ENCODE results near the gene TRPM5. TPM values are rescaled to one million over a fixed set of nuclear protein-coding genes. Genes with fewer than 3 reads are reported as not detected.

The TRPM5 gene
- total and polyA plus RNA-seq, 2 of the 8 experiments (the other 6 are each of a cell fraction or from before 2014, with no cell fraction given) = 0.02 TPM; not detected in 1

DNA sequence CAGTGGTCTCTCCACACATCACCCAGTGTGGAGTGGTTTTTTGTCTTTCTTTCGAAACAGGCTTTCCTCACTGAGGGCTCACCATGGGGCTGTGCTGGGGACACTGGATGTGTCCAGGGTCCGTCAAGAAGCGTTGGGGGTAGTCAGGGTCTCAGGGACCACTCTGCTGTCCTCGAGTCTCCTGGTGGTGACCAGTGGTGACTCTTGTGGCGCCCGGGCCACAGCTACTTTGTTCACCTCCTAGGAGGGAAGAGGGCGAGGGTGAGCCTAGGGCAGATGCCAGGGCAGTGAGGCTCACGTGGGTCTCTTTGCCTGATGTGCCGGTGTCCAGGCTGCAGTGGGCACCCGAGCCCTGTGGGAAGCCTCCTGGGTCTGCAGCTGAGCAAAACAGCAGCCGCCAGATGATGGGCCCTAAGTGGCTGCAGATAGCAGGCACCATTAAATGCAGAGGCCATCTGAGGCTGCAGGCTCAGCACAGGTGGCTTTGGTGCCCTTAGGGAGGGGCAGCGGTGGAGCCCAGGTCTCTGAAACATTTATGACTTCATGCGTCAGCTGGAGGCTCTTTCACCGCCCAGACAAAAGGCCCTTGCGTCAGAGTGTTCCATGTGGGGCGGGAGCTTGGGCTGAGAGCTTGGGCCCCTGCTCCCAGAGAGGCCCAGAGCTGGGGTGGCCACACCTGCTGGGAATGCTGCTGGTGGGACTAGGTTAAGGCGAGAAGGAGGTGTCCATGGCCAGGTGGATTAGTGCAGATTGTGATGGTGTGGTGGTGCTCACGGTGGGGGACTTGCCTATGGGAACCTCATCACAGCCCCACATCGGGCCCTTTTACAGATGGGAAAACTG, 30.0 kb upstream of the TRPM5 start:
- CTCF ChIA-PET (ENCODE audit: partially characterized antibody) = interaction anchor here (1.1 to 1.9 kb wide), 5 partner anchors 21 to 414 kb away, joined by 3 to 15 read pairs (median 4); no protein-coding TSS in a partner anchor
- no peak overlapping the region for H4K91ac ChIP-seq (replicated peaks; ENCODE audit: insufficient read length, low read length)
- H3K23ac ChIP-seq (ENCODE audit: insufficient read length) = no peak overlapping the region
- H3K4me1 ChIP-seq (replicated peaks in 1 of 4; ENCODE audit: control insufficient read depth in 3 of 4, insufficient read depth in 4 of 4, low read length in 3 of 4) = no peaks in the 10 kb centered on the region
- H2BK5ac ChIP-seq (ENCODE audit: low read depth, low read length) = no peak overlapping the region
- no peak overlapping the region for H2AFZ ChIP-seq (ENCODE audit: low read length)
- no peak overlapping the region for H3K4me2 ChIP-seq (ENCODE audit: insufficient read depth in 1 of 2, low read depth in 2 of 2, low read length in 2 of 2)
- H3K27me3 ChIP-seq (replicated peaks in 1 of 4; ENCODE audit: control insufficient read depth in 3 of 4, extremely low read depth in 1 of 4, insufficient read depth in 3 of 4, low read length in 3 of 4) = peaks cover 0 to 22% (median 14%) of the 10 kb centered on the region in 4 experiments; a peak in 6 of 7 replicates
- FAIRE-seq (no peak), DNase-seq (ENCODE audit: low read depth in 1 of 2, low spot score in 2 of 2) (no peak)
- WGBS, 2 experiments (ENCODE audit: extremely low coverage in 1 of 2, insufficient coverage in 1 of 2, insufficient read length in 1 of 2, insufficient replicate concordance in 2 of 2, low coverage in 1 of 2, low lambda C conversion rate in 2 of 2, missing lambda C conversion rate in 1 of 2) = 83% methylated on average over 19 of the region's 19 CpGs; no CpG with 5 or more reads in 1 of the 2 experiments
- H3K27ac ChIP-seq (ENCODE audit: low read depth, low read length) = no peak overlapping the region
- H3K9ac ChIP-seq (replicated peaks in 1 of 4; ENCODE audit: extremely low read depth in 1 of 4, low read depth in 3 of 4, low read length in 3 of 4) = no peak overlapping the region
- H2BK12ac ChIP-seq (ENCODE audit: low read depth, low read length) = no peak overlapping the region
- H3K18ac ChIP-seq (ENCODE audit: extremely low read depth, low read length) = no peak overlapping the region
- H3K56ac ChIP-seq (replicated peaks; ENCODE audit: insufficient read length, low read depth, low read length) = no peak overlapping the region
- H3K36me3 ChIP-seq (ENCODE audit: control insufficient read depth in 2 of 4, insufficient read depth in 4 of 4, low read length in 3 of 4) = no peaks in the 10 kb centered on the region
- no peak overlapping the region for H2BK120ac ChIP-seq (replicated peaks; ENCODE audit: low read depth, low read length)
- H4K5ac ChIP-seq (ENCODE audit: insufficient read length, low read depth, low read length) = no peak overlapping the region
- no peaks in the 10 kb centered on the region for H3K79me1 ChIP-seq (ENCODE audit: low read depth, low read length)
- peak overlapping the region; percentile 38 for H4K8ac ChIP-seq (ENCODE audit: extremely low read depth, insufficient read depth, low read length)
- no peak overlapping the region for H3K4ac ChIP-seq (replicated peaks; ENCODE audit: insufficient read length, low read depth, low read length)
- peaks cover 0 to 7% of the 10 kb centered on the region in 2 experiments for H4K20me1 ChIP-seq (replicated peaks in 1 of 2; ENCODE audit: control insufficient read depth in 1 of 2, insufficient read depth in 2 of 2, low read length in 2 of 2)
- H2AK5ac ChIP-seq (ENCODE audit: low read depth, low read length) = no peak overlapping the region
- no peak overlapping the region for H3K4me3 ChIP-seq (ENCODE audit: extremely low read depth in 1 of 4, insufficient read depth in 2 of 4, low read depth in 3 of 4, low read length in 4 of 4)
- H3K14ac ChIP-seq (ENCODE audit: insufficient read length) = no peak overlapping the region
- no peak overlapping the region for H2BK20ac ChIP-seq (ENCODE audit: low read length)
- H3K79me2 ChIP-seq (ENCODE audit: control insufficient read depth in 1 of 2, insufficient read depth in 2 of 2, low read length in 2 of 2) = no peaks in the 10 kb centered on the region
- H3K23me2 ChIP-seq (ENCODE audit: low read depth, low read length) = no peaks in the 10 kb centered on the region; the same call in 1 of the 2 replicates
- peaks cover under 1 to 4% of the 10 kb centered on the region in 2 experiments; a peak in 2 of 4 replicates for H3K9me3 ChIP-seq (ENCODE audit: insufficient read depth in 2 of 2, low read depth in 1 of 2, low read length in 1 of 2)
- POLR2A ChIA-PET (ENCODE audit: partially characterized antibody) = interaction anchor here (1.3 kb wide), 1 partner anchor 14 kb away, joined by 3 read pairs; no protein-coding TSS in a partner anchor
- no peak overlapping the region for H2BK15ac ChIP-seq (ENCODE audit: low read length)
- TF ChIP-seq KDM5A (IDR thresholded peaks at IDR 0.05; ENCODE audit: low read length) = no peak
- no peak for TF ChIP-seq CREB1 (IDR thresholded peaks at IDR 0.05)
- TF ChIP-seq TBP (IDR thresholded peaks at IDR 0.05; ENCODE audit: low read depth, low read length) = no peak
- TF ChIP-seq TCF12 (IDR thresholded peaks at IDR 0.05; ENCODE audit: low read depth, low read length) = no peak
- no peak for TF ChIP-seq JUND (IDR thresholded peaks at IDR 0.05; ENCODE audit: low read length)
- TF ChIP-seq HDAC6 (IDR thresholded peaks at IDR 0.05; ENCODE audit: low read depth, low read length) = no peak

Measured in H1 (cell line).